Spleen (tissue), 11 donors: ENCODE results near the gene MRC1. TPM values are rescaled to one million over a fixed set of nuclear protein-coding genes. Genes with fewer than 3 reads are reported as not detected.

Experiments
- DNase-seq: peaks from one replicate; pipeline ENCODE4 v3.0.0-alpha.2; 2020
- H3K27ac ChIP-seq, 8 donors: fragments of 200-600 bp; sonication (generic) in 7 of 8; 1 replicate in 4 of 8; 2 replicates in 4 of 8; pipeline versions ENCODE4 v1.5.0 to v1.8.0; 2016 to 2021; ENCODE audit warnings: inconsistent platforms in 4 of 8, mild to moderate bottlenecking in 4 of 8, moderate library complexity in 1 of 8
- H3K27me3 ChIP-seq, 7 donors: fragments of 200-600 bp; sonication (generic) in 6 of 7; replicated peaks in 1 of 7; 1 replicate in 4 of 7; 2 replicates in 3 of 7; pipeline versions ENCODE4 v1.5.0 to v1.8.0; 2016 to 2021; ENCODE audit warnings: inconsistent platforms in 3 of 7, mild to moderate bottlenecking in 1 of 7
- H3K36me3 ChIP-seq, 6 donors: fragments of 200-600 bp; sonication (generic) in 5 of 6; 1 replicate in 4 of 6; 2 replicates in 2 of 6; pipeline versions ENCODE4 v1.5.0 to v1.8.0; 2016 to 2021; ENCODE audit warnings: inconsistent platforms in 2 of 6
- H3K4me1 ChIP-seq, 6 donors: fragments of 200-600 bp; sonication (generic) in 5 of 6; 1 replicate in 3 of 6; 2 replicates in 3 of 6; pipeline versions ENCODE4 v1.5.0 to v1.8.0; 2016 to 2021; ENCODE audit warnings: inconsistent platforms in 3 of 6
- H3K4me3 ChIP-seq, 8 donors: fragments of 200-600 bp; sonication (generic) in 7 of 8; 1 replicate in 4 of 8; 2 replicates in 4 of 8; pipeline versions ENCODE4 v1.5.0 to v1.8.0; 2016 to 2021; ENCODE audit warnings: inconsistent platforms in 4 of 8, mild to moderate bottlenecking in 4 of 8, moderate library complexity in 2 of 8
- H3K9me3 ChIP-seq, 8 donors: fragments of 200-600 bp; sonication (generic) in 7 of 8; 1 replicate in 4 of 8; 2 replicates in 4 of 8; pipeline versions ENCODE4 v1.5.0 to v1.8.0; 2016 to 2021; ENCODE audit warnings: inconsistent platforms in 4 of 8
- CTCF ChIP-seq, 11 experiments: fragments of 200-600 bp in 7 of 11; fragments of 450-650 bp in 4 of 11; sonication (generic) in 4 of 11; IDR thresholded peaks in 8 of 11; conservative IDR thresholded peaks in 3 of 11; 1 replicate in 7 of 11; 2 replicates in 4 of 11; pipeline versions ENCODE4 v1.4.0 to v1.8.0; 2016 to 2021; ENCODE audit warnings: antibody characterized with exemption in 11 of 11, inconsistent platforms in 4 of 11, mild to moderate bottlenecking in 1 of 11
- POLR2A ChIP-seq, 3 donors: fragments of 450-650 bp; IDR thresholded peaks; one replicate each; pipeline ENCODE4 v1.5.1; 2017; ENCODE audit warnings: antibody characterized with exemption in 3 of 3, mild to moderate bottlenecking in 1 of 3
- POLR2AphosphoS5 ChIP-seq, 3 donors: sonication (generic); formaldehyde crosslinking; IDR thresholded peaks; one replicate each; pipeline ENCODE4 v1.5.1; 2017; ENCODE audit warnings: antibody characterized with exemption in 3 of 3
- WGBS, 5 donors: extraction: QIAGEN DNeasy Blood & Tissue Kit in 3 of 5; methylation state at CpG; one replicate each; pipeline versions ENCODE4 v1.1.5 to v1.1.7; 2013 to 2018; 5-methylcytosine and 5-hydroxymethylcytosine counted together
- intact Hi-C: fragments of 100-400 bp; cut with DNase I; formaldehyde crosslinking; loops from one replicate; pipeline ENCODE4 v1.15.0; 2023; ENCODE audit warnings: low total_unique reads
- polyA plus RNA-seq, 3 donors: library from polyadenylated mRNA; stranded (reverse); fragments of 200-250 nt; gene quantifications; one replicate each; pipeline ENCODE4 v1.2.1, GENCODE V29; 2013
- total RNA-seq, 7 donors: library from RNA; depleted of rRNA in 3 of 7; stranded (reverse); fragments of >200 nt in 3 of 7; fragmentation: NEBNext Ultra II Directional in 4 of 7; extraction: Animal tissue kit (Norgen Biotek cat#: 25700) in 4 of 7; gene quantifications; one replicate each; pipeline versions ENCODE4 v1.1.0 to v1.2.1, GENCODE V29; 2016 to 2021
- donor health status: healthy with polysubstance abuse.
- donor health status: DM: no; HTN: no; CAD: no; lungs with moderate emphysema.
- donor health status: DM: no; HTN: no; CAD: no.
- donor health status: Bipolar disorder and iron deficiency.
- donor health status: healthy.
- donor health status: DM: no; HTN: no; CAD: no.
- donor health status: DM: yes; HTN: yes; CAD: no.

MRC1 gene
- total and polyA plus RNA-seq, 10 donors = 9.9 to 370 (median 129) TPM

- Histone ChIP-seq H3K27ac (no peak overlapping the region), H3K27me3 (no peaks in the 10 kb centered on the region), H3K4me3 (no peak overlapping the region), H3K4me1 (peaks cover 0 to 5% (median 0%) of the 10 kb centered on the region in 6 donors), H3K9me3 (no peaks in the 10 kb centered on the region), H3K36me3 (peaks cover 0 to 83% (median 2%) of the 10 kb centered on the region in 6 donors)
- no peak for DNase-seq
- intact Hi-C loops = no loop called here
- WGBS, 5 donors = 55 to 90% (median 74%) methylated on average over 2 of the region's 2 CpGs
- TF ChIP-seq POLR2AphosphoS5 (IDR thresholded peaks at IDR 0.05) (no peak), CTCF (IDR thresholded peaks at IDR 0.05 in 8 of 11, conservative IDR thresholded peaks at IDR 0.05 in 3 of 11) (no peak), POLR2A (IDR thresholded peaks at IDR 0.05) (no peak)
Measured at GRCh38 chr10:17873946-17874345, 64.8 kb downstream of the MRC1 start.

- no peak for TF ChIP-seq POLR2A (IDR thresholded peaks at IDR 0.05)
- TF ChIP-seq CTCF (IDR thresholded peaks at IDR 0.05 in 8 of 11, conservative IDR thresholded peaks at IDR 0.05 in 3 of 11) = no peak
- no peak for TF ChIP-seq POLR2AphosphoS5 (IDR thresholded peaks at IDR 0.05)
- Histone ChIP-seq H3K27ac (no peak overlapping the region), H3K9me3 (no peaks in the 10 kb centered on the region), H3K27me3 (no peaks in the 10 kb centered on the region), H3K4me1 (peaks cover 0 to 5% (median 0%) of the 10 kb centered on the region in 6 donors), H3K4me3 (no peak overlapping the region), H3K36me3 (peaks cover 0 to 94% (median 5%) of the 10 kb centered on the region in 6 donors)
- DNase-seq = no peak
- intact Hi-C loops = no loop called here
Measured at GRCh38 chr10:17877121-17877520, 68.0 kb downstream of the MRC1 start.

GRCh38 chr10:17878896-17879295, 69.7 kb downstream of the MRC1 start:
- H3K4me3 ChIP-seq = no peak overlapping the region
- H3K9me3 ChIP-seq = peaks cover 0 to 5% (median 3%) of the 10 kb centered on the region in 8 donors
- intact Hi-C loops = no loop called here
- 84 to 91% (median 89%) methylated on average over 5 of the region's 5 CpGs for WGBS, 5 donors
- no peak for DNase-seq
- H3K27ac ChIP-seq = no peak overlapping the region
- TF ChIP-seq CTCF (IDR thresholded peaks at IDR 0.05 in 8 of 11, conservative IDR thresholded peaks at IDR 0.05 in 3 of 11) = no peak
- no peak for TF ChIP-seq POLR2AphosphoS5 (IDR thresholded peaks at IDR 0.05)
- TF ChIP-seq POLR2A (IDR thresholded peaks at IDR 0.05) = no peak
- peaks cover 0 to 95% (median 8%) of the 10 kb centered on the region in 6 donors for H3K36me3 ChIP-seq
- no peaks in the 10 kb centered on the region for H3K27me3 ChIP-seq
- no peaks in the 10 kb centered on the region for H3K4me1 ChIP-seq

- peaks cover 0 to 95% (median 14%) of the 10 kb centered on the region in 6 donors for H3K36me3 ChIP-seq
- no peaks in the 10 kb centered on the region for H3K4me1 ChIP-seq
- H3K9me3 ChIP-seq = peaks cover 0 to 15% (median 10%) of the 10 kb centered on the region in 8 donors
- intact Hi-C loops = no loop called here
- TF ChIP-seq CTCF (IDR thresholded peaks at IDR 0.05 in 8 of 11, conservative IDR thresholded peaks at IDR 0.05 in 3 of 11) (no peak), POLR2AphosphoS5 (IDR thresholded peaks at IDR 0.05) (no peak), POLR2A (IDR thresholded peaks at IDR 0.05) (no peak)
- H3K27me3 ChIP-seq = no peaks in the 10 kb centered on the region
- no peak overlapping the region for H3K4me3 ChIP-seq
- DNase-seq = no peak
- H3K27ac ChIP-seq = no peak overlapping the region
- 83 to 94% (median 87%) methylated on average over 3 of the region's 3 CpGs for WGBS, 5 donors
Measured at GRCh38 chr10:17880601-17881000, 71.5 kb downstream of the MRC1 start.
